Activated CD8-positive, alpha-beta T cell treated with anti-CD3 and anti-CD28 coated beads for 36 hours (primary cell): ENCODE measurements around the gene C1orf105. TPM values are rescaled to one million over a fixed set of nuclear protein-coding genes. Genes with fewer than 3 reads are reported as not detected.
"Not testable (repeated sequence)": the region's sequence is repeated elsewhere in the genome, so short reads cannot be mapped to it uniquely, and the experiment has no call there.

Experiments used
- ATAC-seq: fragments of 200-7000 bp; cut with Tn5 transposase; one replicate; pipeline ENCODE4 v1.10.0; 2021; ENCODE audit warnings: mild to moderate bottlenecking, moderate library complexity
- CTCF ChIA-PET: fragments of 350-600 bp; sonication (Branson Sonifier 250); formaldehyde crosslinking; loops from one replicate; lab custom pipeline; 2021; ENCODE audit warnings: antibody characterized with exemption; lab: Charles Lee
- POLR2A ChIA-PET: fragments of 350-600 bp; sonication (Branson Sonifier 250); formaldehyde crosslinking; loops from one replicate; lab custom pipeline; 2021; ENCODE audit warnings: antibody characterized with exemption; lab: Charles Lee
- DNase-seq: peaks from one replicate; pipeline ENCODE4 v3.0.0-alpha.2; 2020
- H3K27ac Mint-ChIP-seq: one replicate; pipeline ENCODE4 v1.8.0; 2021; ENCODE audit warnings: mild to moderate bottlenecking, mixed read lengths
- H3K27me3 Mint-ChIP-seq: one replicate; pipeline ENCODE4 v1.8.0; 2021; ENCODE audit warnings: mixed read lengths
- H3K36me3 Mint-ChIP-seq: one replicate; pipeline ENCODE4 v1.8.0; 2021; ENCODE audit warnings: low read depth, mixed read lengths
- H3K4me1 Mint-ChIP-seq: one replicate; pipeline ENCODE4 v1.8.0; 2021; ENCODE audit warnings: low read depth, mixed read lengths
- H3K4me3 Mint-ChIP-seq: one replicate; pipeline ENCODE4 v1.8.0; 2021; ENCODE audit warnings: mild to moderate bottlenecking, moderate library complexity, mixed read lengths
- H3K9me3 Mint-ChIP-seq: one replicate; pipeline ENCODE4 v1.8.0; 2021; ENCODE audit warnings: mixed read lengths
- intact Hi-C: fragments of 100-400 bp; cut with micrococcal nuclease; formaldehyde crosslinking; loops from one replicate; pipeline ENCODE4 v1.10.0; 2022
- total RNA-seq, 2 experiments: library from RNA; stranded (reverse); gene quantifications; one replicate each; pipeline ENCODE4 v1.2.3, GENCODE V29; 2021
- TF ChIP-seq, protein P1 (sequence below): fragments of 200-600 bp; IDR thresholded peaks from one replicate; pipeline ENCODE4 v1.8.0; 2022; ENCODE audit warnings: antibody characterized with exemption, mild to moderate bottlenecking

Gene C1orf105
- total RNA-seq, 2 experiments from 2014 or later: not detected

DNA sequence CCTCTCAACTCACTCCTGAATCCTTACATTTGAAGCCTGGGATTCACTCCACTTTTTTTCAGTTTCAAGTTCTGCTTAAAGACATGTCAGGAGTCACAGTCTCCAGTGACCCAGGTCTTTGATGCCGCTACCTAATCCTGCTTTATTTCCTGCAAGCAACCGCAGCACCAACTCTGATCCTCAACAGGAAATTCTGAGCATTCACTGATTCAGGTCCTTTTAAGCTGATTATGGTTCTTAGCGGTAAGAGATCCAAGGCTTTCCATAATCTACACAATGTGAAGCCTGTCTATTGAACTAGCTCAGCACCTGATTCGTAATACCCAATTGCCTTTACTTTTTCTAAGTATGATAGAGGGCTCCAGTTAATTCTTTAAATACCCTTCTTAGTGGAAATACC lies 67.1 kb downstream of the C1orf105 start:
- no peaks in the 10 kb centered on the region for H3K9me3 Mint-ChIP-seq
- DNase-seq (no peak), ATAC-seq (no peak)
- ChIA-PET POLR2A (interaction anchor here (1.5 kb wide), 1 partner anchor 14 kb away, joined by 3 read pairs; no protein-coding TSS in a partner anchor), CTCF (interaction anchor here (1.2 kb wide), 1 partner anchor 20 kb away, joined by 3 read pairs; no protein-coding TSS in a partner anchor)
- H3K27me3 Mint-ChIP-seq: peaks cover 10% of the 10 kb centered on the region
- H3K27ac Mint-ChIP-seq: no peak overlapping the region
- H3K36me3 Mint-ChIP-seq: no peaks in the 10 kb centered on the region
- TF ChIP-seq, protein P1, sequence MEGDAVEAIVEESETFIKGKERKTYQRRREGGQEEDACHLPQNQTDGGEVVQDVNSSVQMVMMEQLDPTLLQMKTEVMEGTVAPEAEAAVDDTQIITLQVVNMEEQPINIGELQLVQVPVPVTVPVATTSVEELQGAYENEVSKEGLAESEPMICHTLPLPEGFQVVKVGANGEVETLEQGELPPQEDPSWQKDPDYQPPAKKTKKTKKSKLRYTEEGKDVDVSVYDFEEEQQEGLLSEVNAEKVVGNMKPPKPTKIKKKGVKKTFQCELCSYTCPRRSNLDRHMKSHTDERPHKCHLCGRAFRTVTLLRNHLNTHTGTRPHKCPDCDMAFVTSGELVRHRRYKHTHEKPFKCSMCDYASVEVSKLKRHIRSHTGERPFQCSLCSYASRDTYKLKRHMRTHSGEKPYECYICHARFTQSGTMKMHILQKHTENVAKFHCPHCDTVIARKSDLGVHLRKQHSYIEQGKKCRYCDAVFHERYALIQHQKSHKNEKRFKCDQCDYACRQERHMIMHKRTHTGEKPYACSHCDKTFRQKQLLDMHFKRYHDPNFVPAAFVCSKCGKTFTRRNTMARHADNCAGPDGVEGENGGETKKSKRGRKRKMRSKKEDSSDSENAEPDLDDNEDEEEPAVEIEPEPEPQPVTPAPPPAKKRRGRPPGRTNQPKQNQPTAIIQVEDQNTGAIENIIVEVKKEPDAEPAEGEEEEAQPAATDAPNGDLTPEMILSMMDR: no peak
- no peak overlapping the region for H3K4me3 Mint-ChIP-seq
- intact Hi-C loops: no loop called here
- peaks cover 6% of the 10 kb centered on the region for H3K4me1 Mint-ChIP-seq

DNA sequence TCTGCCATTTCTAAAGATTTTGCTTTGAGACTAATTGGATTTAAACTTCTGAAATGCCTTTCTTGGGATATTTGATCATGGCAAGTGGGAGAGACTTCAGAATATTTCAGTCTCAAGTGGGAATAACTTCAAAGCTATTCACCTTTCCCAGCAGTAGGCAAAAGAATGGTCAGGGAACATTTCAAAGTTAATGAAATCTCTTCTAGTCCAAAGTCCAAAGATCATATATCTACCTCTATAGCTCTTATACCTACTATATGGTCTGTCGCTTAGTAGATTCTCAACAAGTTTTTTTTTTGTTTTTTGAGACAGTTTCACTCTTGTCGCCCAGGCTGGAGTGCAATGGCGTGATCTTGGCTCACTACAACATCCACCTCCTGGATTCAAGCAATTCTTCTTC lies 67.9 kb downstream of the C1orf105 start:
- Mint-ChIP-seq H3K9me3 (no peaks in the 10 kb centered on the region), H3K4me1 (peaks cover 6% of the 10 kb centered on the region), H3K4me3 (no peak overlapping the region), H3K27ac (no peak overlapping the region), H3K36me3 (no peaks in the 10 kb centered on the region), H3K27me3 (peaks cover 10% of the 10 kb centered on the region)
- DNase-seq: no peak
- intact Hi-C loops: no loop called here
- TF ChIP-seq, protein P1: no peak
- no peak for ATAC-seq
- ChIA-PET POLR2A (no interaction called here), CTCF (interaction anchor here (1.1 kb wide), 1 partner anchor 45 kb away, joined by 3 read pairs; the partner anchor contains the start of gene PIGC)

DNA sequence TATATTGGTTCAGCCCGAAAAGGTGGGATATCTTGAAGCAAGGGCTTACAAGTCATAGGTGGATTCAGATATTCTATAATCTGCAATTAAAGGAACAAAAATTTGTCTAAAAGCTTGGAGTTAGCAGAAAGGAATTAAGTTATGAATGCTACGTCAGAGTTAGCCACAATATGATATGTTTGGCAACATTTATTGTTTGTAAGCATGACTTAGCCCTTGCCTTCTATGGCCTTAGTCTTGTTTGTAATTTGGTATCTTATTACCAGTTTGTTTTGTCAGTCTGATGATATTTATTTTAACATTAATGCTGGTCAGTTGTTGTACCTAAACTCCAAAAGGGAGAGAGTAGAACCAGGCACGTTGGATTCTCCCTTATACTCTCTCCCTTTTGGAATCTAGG lies 69.4 kb downstream of the C1orf105 start:
- H3K27me3 Mint-ChIP-seq: peaks cover 10% of the 10 kb centered on the region
- ATAC-seq (no peak), DNase-seq (no peak)
- H3K4me1 Mint-ChIP-seq: peaks cover 6% of the 10 kb centered on the region
- POLR2A ChIA-PET: no interaction called here
- intact Hi-C loops: no loop called here
- H3K4me3 Mint-ChIP-seq: no peak overlapping the region
- H3K9me3 Mint-ChIP-seq: no peaks in the 10 kb centered on the region
- no peak overlapping the region for H3K27ac Mint-ChIP-seq
- TF ChIP-seq, protein P1: no peak
- no peaks in the 10 kb centered on the region for H3K36me3 Mint-ChIP-seq
- CTCF ChIA-PET: no interaction called here

DNA sequence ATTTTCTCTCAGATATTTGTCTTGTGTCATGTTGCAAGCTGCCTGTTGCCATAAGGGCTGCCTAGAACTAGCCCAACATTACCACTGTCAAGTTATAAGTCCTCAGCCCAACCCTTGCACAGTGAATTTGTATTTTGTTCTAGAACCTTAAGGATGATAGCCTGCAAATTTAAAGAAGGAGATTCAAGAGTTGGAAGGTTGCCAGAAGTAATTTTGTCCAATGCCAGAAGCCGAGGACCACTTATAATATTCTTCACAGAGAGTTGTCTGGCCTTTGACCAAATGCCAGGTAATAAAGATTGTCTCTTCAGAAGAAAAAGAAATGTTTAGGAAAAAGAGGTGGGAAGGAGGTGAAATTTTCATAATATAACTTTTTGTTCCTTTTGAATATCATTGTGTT lies 71.9 kb downstream of the C1orf105 start:
- ChIA-PET CTCF (no interaction called here), POLR2A (no interaction called here)
- TF ChIP-seq, protein P1: no peak
- peaks cover 5% of the 10 kb centered on the region for H3K4me1 Mint-ChIP-seq
- ATAC-seq (no peak), DNase-seq (no peak)
- H3K9me3 Mint-ChIP-seq: no peaks in the 10 kb centered on the region
- H3K36me3 Mint-ChIP-seq: no peaks in the 10 kb centered on the region
- H3K27me3 Mint-ChIP-seq: peaks cover 10% of the 10 kb centered on the region
- H3K4me3 Mint-ChIP-seq: no peak overlapping the region
- H3K27ac Mint-ChIP-seq: no peak overlapping the region
- intact Hi-C loops: no loop called here

DNA sequence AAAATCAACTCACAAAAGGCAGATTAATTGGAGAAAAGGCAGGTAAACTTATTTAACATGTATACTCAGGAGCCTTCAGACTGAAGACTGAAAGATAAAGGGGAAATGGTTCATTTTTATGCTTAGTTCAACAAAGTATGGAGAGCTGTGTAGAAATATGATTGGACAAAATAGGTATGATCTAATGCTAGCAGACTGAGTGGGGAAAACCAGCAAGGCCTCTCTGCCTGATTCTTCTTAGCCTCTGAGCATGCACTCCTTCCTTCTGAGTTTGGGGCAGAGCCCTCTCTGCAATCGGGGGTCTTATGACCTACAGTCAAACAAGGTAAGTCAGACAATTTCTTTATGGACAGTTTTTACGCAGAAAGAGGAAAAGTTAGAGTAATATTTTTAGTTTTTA lies 73.7 kb downstream of the C1orf105 start:
- no peak for ATAC-seq
- H3K9me3 Mint-ChIP-seq: no peaks in the 10 kb centered on the region
- H3K4me1 Mint-ChIP-seq: no peaks in the 10 kb centered on the region
- intact Hi-C loops: no loop called here
- no peak for DNase-seq
- TF ChIP-seq, protein P1: no peak
- H3K27me3 Mint-ChIP-seq: peaks cover 8% of the 10 kb centered on the region
- H3K36me3 Mint-ChIP-seq: no peaks in the 10 kb centered on the region
- H3K4me3 Mint-ChIP-seq: no peak overlapping the region
- ChIA-PET CTCF (interaction anchor here (2.1 kb wide), 1 partner anchor 13 kb away, joined by 4 read pairs; no protein-coding TSS in a partner anchor), POLR2A (no interaction called here)
- H3K27ac Mint-ChIP-seq: no peak overlapping the region

DNA sequence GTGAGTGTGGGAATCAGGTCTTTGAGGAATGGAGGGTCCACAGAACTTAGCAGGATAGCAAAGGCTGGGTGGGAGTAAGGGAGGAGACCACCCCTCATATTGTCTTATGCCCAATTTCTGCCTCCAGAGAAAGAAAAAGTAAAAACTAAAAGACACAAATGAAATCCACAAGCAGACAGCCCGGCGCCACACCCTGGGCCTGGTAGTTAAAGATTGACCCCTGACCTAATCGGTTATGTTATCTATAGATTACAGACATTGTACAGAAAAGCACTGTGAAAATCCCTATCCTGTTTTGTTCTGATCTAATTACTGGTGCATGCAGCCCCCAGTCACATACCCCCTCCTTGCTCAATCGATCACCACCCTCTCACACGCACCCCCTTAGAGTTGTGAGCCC lies 75.6 kb downstream of the C1orf105 start:
- H3K9me3 Mint-ChIP-seq, CTCF ChIA-PET, H3K27ac Mint-ChIP-seq, DNase-seq, H3K4me1 Mint-ChIP-seq, ATAC-seq, H3K27me3 Mint-ChIP-seq, intact Hi-C loops, POLR2A ChIA-PET, H3K36me3 Mint-ChIP-seq, H3K4me3 Mint-ChIP-seq: not testable (repeated sequence)
